HUES48 (cell line): ENCODE results near the gene STX11.

ENCODE experiments used
- H3K27ac ChIP-seq: one replicate; pipeline ENCODE4 v1.7.0; 2013; ENCODE audit warnings: low read depth, low read length, inconsistent platforms
- H3K27me3 ChIP-seq: 2 replicates; pipeline ENCODE4 v1.6.1; 2013; ENCODE audit warnings: mild to moderate bottlenecking, low read length; ENCODE audit not compliant: control insufficient read depth, insufficient read depth
- H3K36me3 ChIP-seq: 2 replicates; pipeline ENCODE4 v1.6.1; 2013; ENCODE audit warnings: low read length; ENCODE audit not compliant: control insufficient read depth, insufficient read depth
- H3K4me1 ChIP-seq: 2 replicates; pipeline ENCODE4 v1.6.1; 2013; ENCODE audit warnings: mild to moderate bottlenecking, low read length; ENCODE audit not compliant: control insufficient read depth, insufficient read depth
- H3K4me3 ChIP-seq: 2 replicates; pipeline ENCODE4 v1.5.1; 2013; ENCODE audit warnings: mild to moderate bottlenecking, low read depth, low read length
- H3K9ac ChIP-seq: 2 replicates; pipeline ENCODE4 v1.6.1; 2013; ENCODE audit warnings: mild to moderate bottlenecking, low read depth, low read length, moderate library complexity
- H3K9me3 ChIP-seq: 2 replicates; pipeline ENCODE4 v1.6.1; 2013; ENCODE audit warnings: low read length; ENCODE audit not compliant: control insufficient read depth, insufficient read depth

Gene STX11

GRCh38 chr6:144141470-144141869 is 8.8 kb upstream of the STX11 start:
- Histone ChIP-seq H3K9ac (no peak overlapping the region), H3K27ac (no peak overlapping the region), H3K4me3 (no peak overlapping the region), H3K4me1 (no peaks in the 10 kb centered on the region), H3K27me3 (no peaks in the 10 kb centered on the region), H3K9me3 (no peaks in the 10 kb centered on the region), H3K36me3 (no peaks in the 10 kb centered on the region)

DNA sequence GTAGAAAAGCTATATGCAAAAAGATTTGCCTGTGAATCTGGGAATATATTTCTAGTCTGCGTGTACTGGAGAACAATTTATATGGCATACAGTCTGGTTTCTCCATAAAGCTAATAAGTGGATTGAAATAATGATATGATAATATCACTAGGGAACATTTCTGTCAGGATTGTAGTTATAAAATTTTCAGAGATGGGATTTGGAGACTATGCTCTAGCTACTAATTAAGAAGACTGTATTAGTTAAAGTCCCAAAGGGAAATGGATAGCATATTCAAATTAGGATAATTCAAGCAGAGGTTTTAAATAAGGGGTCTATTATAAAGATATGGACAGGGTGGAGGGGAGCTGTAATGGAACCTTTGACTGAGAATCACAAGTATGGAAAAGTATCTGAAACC is 7.2 kb upstream of the STX11 start:
- peaks cover 9% of the 10 kb centered on the region for H3K27me3 ChIP-seq
- no peaks in the 10 kb centered on the region for H3K9me3 ChIP-seq
- no peak overlapping the region for H3K27ac ChIP-seq
- no peak overlapping the region for H3K4me3 ChIP-seq
- H3K36me3 ChIP-seq = no peaks in the 10 kb centered on the region
- H3K4me1 ChIP-seq = no peaks in the 10 kb centered on the region
- no peak overlapping the region for H3K9ac ChIP-seq

DNA sequence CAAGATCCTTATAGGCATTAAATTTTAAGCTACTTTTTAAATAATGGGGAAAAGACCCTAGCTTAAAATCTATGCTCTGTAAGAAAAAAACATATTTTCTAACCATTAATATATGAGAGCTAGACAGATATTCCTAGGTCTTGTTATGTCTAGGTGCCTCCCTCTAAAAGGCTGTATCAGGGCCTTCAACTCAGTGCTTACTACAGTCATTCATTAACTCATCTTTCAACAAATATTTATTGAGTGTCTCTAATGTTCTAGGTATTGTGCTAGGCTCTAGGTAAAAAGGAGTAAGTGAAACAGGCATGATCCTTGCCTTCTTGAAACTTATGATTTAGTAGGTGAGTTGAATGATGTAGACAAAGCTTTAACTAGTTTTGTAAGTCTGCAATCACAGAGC is 6.4 kb upstream of the STX11 start:
- no peaks in the 10 kb centered on the region for H3K4me1 ChIP-seq
- no peak overlapping the region for H3K27ac ChIP-seq
- no peak overlapping the region for H3K4me3 ChIP-seq
- no peaks in the 10 kb centered on the region for H3K9me3 ChIP-seq
- H3K27me3 ChIP-seq = peaks cover 17% of the 10 kb centered on the region
- H3K36me3 ChIP-seq = no peaks in the 10 kb centered on the region
- no peak overlapping the region for H3K9ac ChIP-seq

GRCh38 chr6:144144996-144145395 is 5.3 kb upstream of the STX11 start:
- H3K27ac ChIP-seq = no peak overlapping the region
- H3K9ac ChIP-seq = no peak overlapping the region
- no peak overlapping the region for H3K4me3 ChIP-seq
- H3K36me3 ChIP-seq = no peaks in the 10 kb centered on the region
- H3K9me3 ChIP-seq = no peaks in the 10 kb centered on the region
- peaks cover 28% of the 10 kb centered on the region for H3K27me3 ChIP-seq
- H3K4me1 ChIP-seq = no peaks in the 10 kb centered on the region

DNA sequence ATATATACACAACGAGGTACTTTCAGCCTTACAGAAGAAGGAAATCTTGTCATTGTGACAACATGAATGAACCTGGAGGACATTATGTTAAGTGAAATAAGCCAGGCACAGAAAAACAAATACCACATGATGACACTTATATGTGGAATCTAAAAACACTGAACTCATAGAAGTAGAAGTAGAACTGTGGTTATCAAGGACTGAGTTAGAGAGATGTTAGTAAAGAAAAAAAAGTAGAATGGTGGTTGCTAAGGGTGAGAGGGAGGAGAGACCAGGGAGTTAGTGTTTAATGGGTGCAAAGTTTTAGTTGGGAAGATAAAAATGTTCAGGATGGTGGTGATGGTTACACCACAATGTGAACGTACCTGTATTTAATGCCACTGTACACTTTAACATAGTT is 4.8 kb upstream of the STX11 start:
- no peaks in the 10 kb centered on the region for H3K36me3 ChIP-seq
- peaks cover 33% of the 10 kb centered on the region for H3K27me3 ChIP-seq
- H3K4me1 ChIP-seq = no peaks in the 10 kb centered on the region
- no peak overlapping the region for H3K9ac ChIP-seq
- no peak overlapping the region for H3K27ac ChIP-seq
- H3K9me3 ChIP-seq = no peaks in the 10 kb centered on the region
- H3K4me3 ChIP-seq = no peak overlapping the region

- Histone ChIP-seq H3K36me3 (no peaks in the 10 kb centered on the region), H3K9ac (no peak overlapping the region), H3K27ac (no peak overlapping the region), H3K4me3 (no peak overlapping the region), H3K27me3 (peaks cover 52% of the 10 kb centered on the region), H3K4me1 (peaks cover 10% of the 10 kb centered on the region; the same call in 1 of the 2 replicates), H3K9me3 (no peaks in the 10 kb centered on the region)
Observed at GRCh38 chr6:144148886-144149285, 1.4 kb upstream of the STX11 start.

GRCh38 chr6:144149558-144149893 is 791 bp upstream of the STX11 start:
- Histone ChIP-seq H3K9ac (no peak overlapping the region), H3K27me3 (peaks cover 52% of the 10 kb centered on the region), H3K27ac (no peak overlapping the region)

DNA sequence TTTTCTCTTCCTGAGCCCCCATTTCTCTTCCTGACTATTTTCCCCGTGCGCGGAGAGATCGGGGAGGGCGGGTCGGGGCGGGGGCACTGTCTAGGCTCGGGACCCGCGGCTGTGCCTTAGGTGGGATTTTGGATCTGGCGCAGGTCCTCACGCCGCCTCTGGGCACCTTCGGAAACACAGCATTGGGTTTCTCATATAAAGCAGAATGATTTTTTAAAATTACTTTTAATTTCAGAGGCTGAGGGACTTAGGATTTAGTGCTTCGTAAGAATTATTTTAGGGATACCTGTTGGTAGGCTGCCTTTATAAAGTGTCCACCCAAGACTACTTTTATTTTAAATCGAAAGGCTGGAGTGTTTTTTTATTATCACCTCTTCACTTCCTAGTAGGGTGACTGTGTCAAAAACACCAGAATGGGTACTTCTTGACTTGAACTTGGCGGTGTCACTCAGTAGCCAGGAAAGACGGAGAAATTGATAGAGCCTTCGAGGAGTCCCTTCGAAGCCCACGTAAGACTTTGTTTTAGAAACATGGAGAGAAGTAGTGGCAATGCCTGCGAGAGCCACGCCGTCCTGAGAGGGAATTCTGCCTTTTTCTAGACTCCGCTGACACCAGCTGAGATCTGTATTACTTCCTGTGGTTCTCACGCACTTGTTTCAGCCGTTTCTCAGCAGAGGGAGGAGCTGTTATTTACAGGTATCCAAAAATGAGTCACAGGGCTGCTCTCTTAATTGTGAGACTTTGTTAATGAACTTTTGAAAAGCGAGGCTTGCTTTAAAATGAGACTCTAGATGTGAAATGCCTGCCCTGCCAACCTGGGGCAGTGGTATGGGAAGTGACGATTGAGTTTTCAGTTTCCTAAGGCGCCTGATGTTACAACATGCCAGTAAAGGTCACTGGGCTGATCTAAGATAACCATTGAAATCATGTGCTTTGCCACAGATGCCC is 667 bp downstream of the STX11 start:
- H3K4me1 ChIP-seq = peaks cover 10% of the 10 kb centered on the region; the same call in 1 of the 2 replicates
- no peaks in the 10 kb centered on the region for H3K36me3 ChIP-seq
- H3K4me3 ChIP-seq = peak overlapping the region; percentile 95
- no peak overlapping the region for H3K9ac ChIP-seq
- no peak overlapping the region for H3K27ac ChIP-seq
- no peaks in the 10 kb centered on the region for H3K9me3 ChIP-seq
- peaks cover 52% of the 10 kb centered on the region for H3K27me3 ChIP-seq

More at GRCh38 chr6:144149558-144149893, 791 bp upstream of the STX11 start:
- Histone ChIP-seq H3K4me1 (peaks cover 10% of the 10 kb centered on the region; the same call in 1 of the 2 replicates), H3K36me3 (no peaks in the 10 kb centered on the region), H3K9me3 (no peaks in the 10 kb centered on the region), H3K4me3 (peak overlapping the region; percentile 95)

- no peaks in the 10 kb centered on the region for H3K36me3 ChIP-seq
- H3K4me3 ChIP-seq = no peak overlapping the region
- H3K27ac ChIP-seq = no peak overlapping the region
- H3K9me3 ChIP-seq = no peaks in the 10 kb centered on the region
- H3K27me3 ChIP-seq = peaks cover 50% of the 10 kb centered on the region
- H3K4me1 ChIP-seq = peaks cover 10% of the 10 kb centered on the region; the same call in 1 of the 2 replicates
- H3K9ac ChIP-seq = no peak overlapping the region
Observed at GRCh38 chr6:144152334-144152900, 2.1 kb downstream of the STX11 start.

GRCh38 chr6:144153260-144153659 is 2.9 kb downstream of the STX11 start:
- H3K4me3 ChIP-seq = no peak overlapping the region
- no peak overlapping the region for H3K27ac ChIP-seq
- H3K9ac ChIP-seq = no peak overlapping the region
- H3K4me1 ChIP-seq = peaks cover 17% of the 10 kb centered on the region
- H3K36me3 ChIP-seq = no peaks in the 10 kb centered on the region
- H3K9me3 ChIP-seq = no peaks in the 10 kb centered on the region
- H3K27me3 ChIP-seq = peaks cover 41% of the 10 kb centered on the region

DNA sequence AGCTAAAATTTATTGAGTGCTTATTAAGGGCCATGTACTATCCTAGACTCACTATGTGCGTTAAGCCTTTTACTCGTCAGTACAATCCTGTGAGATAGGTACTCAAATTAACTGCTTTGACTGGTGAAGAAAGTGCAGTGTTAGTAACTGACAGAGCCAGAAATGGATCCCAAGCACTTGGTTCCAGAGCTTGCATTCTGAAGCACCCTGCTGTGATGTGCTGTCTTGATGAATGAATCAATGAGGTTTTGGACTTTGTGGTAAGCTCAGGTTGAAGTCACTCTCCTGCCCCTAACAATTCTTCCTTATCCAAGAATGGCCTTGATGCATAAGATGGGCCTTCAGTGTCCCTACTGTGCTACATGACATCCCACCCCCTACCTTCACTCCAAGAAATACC is 3.7 kb downstream of the STX11 start:
- H3K9me3 ChIP-seq = no peaks in the 10 kb centered on the region
- no peak overlapping the region for H3K27ac ChIP-seq
- peaks cover 34% of the 10 kb centered on the region for H3K27me3 ChIP-seq
- no peak overlapping the region for H3K9ac ChIP-seq
- no peaks in the 10 kb centered on the region for H3K36me3 ChIP-seq
- H3K4me1 ChIP-seq = peaks cover 22% of the 10 kb centered on the region
- H3K4me3 ChIP-seq = no peak overlapping the region
